Stimulated activated CD8-positive, alpha-beta memory T cell treated with anti-CD3 and anti-CD28 coated beads, Interleukin-7, amount 100 ng/mL, for 1 hour (primary cell): ENCODE measurements around the gene OIT3.

Experiments
- DNase-seq, 2 donors: peaks; one replicate each; pipeline ENCODE4 v3.0.0-alpha.2; 2020; ENCODE audit warnings: low read depth in 2 of 2

Gene OIT3

GRCh38 chr10:72893136-72893798, at the start of gene OIT3:
OIT3 (plus strand) TSS chr10:72893739; CDS start chr10:72893799, 60 bp downstream.
- no peak for DNase-seq

GRCh38 chr10:72846238-72846637, 47.3 kb upstream of the OIT3 start:
- DNase-seq, result no peak

- DNase-seq, result no peak
Observed at GRCh38 chr10:72847681-72848080, 45.9 kb upstream of the OIT3 start.

- no peak for DNase-seq
Observed at GRCh38 chr10:72850861-72851260, 42.7 kb upstream of the OIT3 start.

- DNase-seq, result no peak
Observed at GRCh38 chr10:72851509-72851908, 42.0 kb upstream of the OIT3 start.

- DNase-seq, result no peak
Observed at GRCh38 chr10:72852508-72852907, 41.0 kb upstream of the OIT3 start.

- no peak for DNase-seq
Observed at GRCh38 chr10:72855129-72855528, 38.4 kb upstream of the OIT3 start.

GRCh38 chr10:72855790-72856189, 37.7 kb upstream of the OIT3 start:
- no peak for DNase-seq

GRCh38 chr10:72858067-72858466, 35.5 kb upstream of the OIT3 start:
- no peak for DNase-seq

- no peak for DNase-seq
Observed at GRCh38 chr10:72862957-72863356, 30.6 kb upstream of the OIT3 start.

GRCh38 chr10:72875250-72876055, 18.1 kb upstream of the OIT3 start:
- no peak for DNase-seq

GRCh38 chr10:72879245-72879644, 14.3 kb upstream of the OIT3 start:
- DNase-seq, result no peak

GRCh38 chr10:72881291-72881690, 12.2 kb upstream of the OIT3 start:
- no peak for DNase-seq

- DNase-seq, result no peak
Observed at GRCh38 chr10:72883861-72884260, 9.7 kb upstream of the OIT3 start.

- DNase-seq, result no peak
Observed at GRCh38 chr10:72885953-72886352, 7.6 kb upstream of the OIT3 start.

- no peak for DNase-seq
Observed at GRCh38 chr10:72886621-72887020, 6.9 kb upstream of the OIT3 start.

GRCh38 chr10:72887043-72887442, 6.5 kb upstream of the OIT3 start:
- no peak for DNase-seq

- no peak for DNase-seq
Observed at GRCh38 chr10:72888151-72888638, 5.3 kb upstream of the OIT3 start.

- DNase-seq, result no peak
Observed at GRCh38 chr10:72889391-72889831, 4.1 kb upstream of the OIT3 start.

- no peak for DNase-seq
Observed at GRCh38 chr10:72890086-72890485, 3.5 kb upstream of the OIT3 start.

GRCh38 chr10:72895236-72895850, 1.8 kb downstream of the OIT3 start:
- DNase-seq, result no peak

GRCh38 chr10:72898616-72899015, 5.1 kb downstream of the OIT3 start:
- DNase-seq, result no peak

- no peak for DNase-seq
Observed at GRCh38 chr10:72899545-72899944, 6.0 kb downstream of the OIT3 start.
